Measurements from ENCODE around the gene NRN1.

DNA sequence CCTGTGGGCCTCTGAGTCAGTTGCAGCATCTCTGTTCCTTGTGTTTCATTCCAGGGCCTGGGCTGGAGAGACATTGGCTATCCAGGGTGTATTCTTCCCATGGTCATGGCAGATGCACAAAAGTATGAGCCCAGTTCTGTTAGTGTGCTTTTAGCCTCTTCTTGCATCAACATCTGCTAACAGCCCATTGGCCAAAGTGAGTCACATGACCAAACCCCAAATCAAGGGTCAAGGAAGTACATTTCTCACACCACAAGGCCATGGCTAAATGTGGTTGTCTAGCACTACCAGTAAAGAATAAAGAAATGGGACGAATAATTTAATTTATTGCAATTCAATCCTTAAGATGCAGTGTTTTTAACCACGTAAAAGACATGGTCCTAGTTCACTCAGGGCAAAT, 43.9 kb downstream of the NRN1 start:
- TF ChIP-seq, protein P1, sequence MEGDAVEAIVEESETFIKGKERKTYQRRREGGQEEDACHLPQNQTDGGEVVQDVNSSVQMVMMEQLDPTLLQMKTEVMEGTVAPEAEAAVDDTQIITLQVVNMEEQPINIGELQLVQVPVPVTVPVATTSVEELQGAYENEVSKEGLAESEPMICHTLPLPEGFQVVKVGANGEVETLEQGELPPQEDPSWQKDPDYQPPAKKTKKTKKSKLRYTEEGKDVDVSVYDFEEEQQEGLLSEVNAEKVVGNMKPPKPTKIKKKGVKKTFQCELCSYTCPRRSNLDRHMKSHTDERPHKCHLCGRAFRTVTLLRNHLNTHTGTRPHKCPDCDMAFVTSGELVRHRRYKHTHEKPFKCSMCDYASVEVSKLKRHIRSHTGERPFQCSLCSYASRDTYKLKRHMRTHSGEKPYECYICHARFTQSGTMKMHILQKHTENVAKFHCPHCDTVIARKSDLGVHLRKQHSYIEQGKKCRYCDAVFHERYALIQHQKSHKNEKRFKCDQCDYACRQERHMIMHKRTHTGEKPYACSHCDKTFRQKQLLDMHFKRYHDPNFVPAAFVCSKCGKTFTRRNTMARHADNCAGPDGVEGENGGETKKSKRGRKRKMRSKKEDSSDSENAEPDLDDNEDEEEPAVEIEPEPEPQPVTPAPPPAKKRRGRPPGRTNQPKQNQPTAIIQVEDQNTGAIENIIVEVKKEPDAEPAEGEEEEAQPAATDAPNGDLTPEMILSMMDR (IDR thresholded peaks at IDR 0.05) = no peak
- TF ChIP-seq POLR2A (IDR thresholded peaks at IDR 0.05) = no peak

Measured in lower leg skin (tissue), 3 donors.